Uterus (tissue), 4 donors: Measurements from ENCODE around the gene CST5. TPM values are rescaled to one million over a fixed set of nuclear protein-coding genes. Genes with fewer than 3 reads are reported as not detected.

Experiments
- DNase-seq, 2 donors: peaks; one replicate each; pipeline ENCODE4 v3.0.0-alpha.2; 2019 to 2020
- H3K27ac ChIP-seq, 2 donors: fragments of 200-600 bp; sonication (generic); 1 replicate in 1 of 2; 2 replicates in 1 of 2; pipeline ENCODE4 v1.5.1; 2016 to 2018
- H3K27me3 ChIP-seq, 2 donors: fragments of 200-600 bp; sonication (generic); one replicate each; pipeline ENCODE4 v1.5.1; 2018 to 2019; ENCODE audit warnings: control low read depth in 1 of 2
- H3K36me3 ChIP-seq, 2 donors: fragments of 200-600 bp; sonication (generic); one replicate each; pipeline ENCODE4 v1.5.1; 2019; ENCODE audit warnings: control low read depth in 1 of 2
- H3K4me1 ChIP-seq, 2 donors: fragments of 200-600 bp; sonication (generic); one replicate each; pipeline ENCODE4 v1.5.1; 2018 to 2019; ENCODE audit warnings: control low read depth in 1 of 2
- H3K4me3 ChIP-seq, 2 donors: fragments of 200-600 bp; sonication (generic); 1 replicate in 1 of 2; 2 replicates in 1 of 2; pipeline ENCODE4 v1.5.1; 2018 to 2019; ENCODE audit warnings: mild to moderate bottlenecking in 1 of 2
- H3K9me3 ChIP-seq, 2 donors: fragments of 200-600 bp; sonication (generic); one replicate each; pipeline ENCODE4 v1.5.1; 2019; ENCODE audit warnings: control low read depth in 1 of 2
- POLR2A ChIP-seq, 2 donors: fragments of 450-650 bp; IDR thresholded peaks; one replicate each; pipeline ENCODE4 v1.6.1; 2016; ENCODE audit warnings: antibody characterized with exemption in 2 of 2, mild to moderate bottlenecking in 1 of 2, moderate library complexity in 1 of 2
- intact Hi-C: fragments of 100-400 bp; cut with DNase I; formaldehyde crosslinking; loops from one replicate; pipeline ENCODE4 v1.15.1; 2023; ENCODE audit warnings: low total_unique reads
- total RNA-seq, 4 donors: library from RNA; depleted of rRNA in 3 of 4; stranded (reverse); fragments of >200 nt in 3 of 4; gene quantifications; one replicate each; pipeline versions ENCODE4 v1.1.0 to v1.2.4, GENCODE V29; 2014 to 2023
- TF ChIP-seq, protein P1 (sequence below), 4 experiments: fragments of 200-600 bp in 2 of 4; fragments of 450-650 bp in 2 of 4; sonication (generic) in 2 of 4; IDR thresholded peaks; one replicate each; pipeline ENCODE4 v1.5.1; 2016 to 2019; ENCODE audit warnings: antibody characterized with exemption in 4 of 4, mild to moderate bottlenecking in 2 of 4, moderate library complexity in 1 of 4
- donor health status: DM: yes; HTN: yes; CAD: no.

CST5 gene
- total RNA-seq, 4 donors from 2014 or later, result not detected

DNA sequence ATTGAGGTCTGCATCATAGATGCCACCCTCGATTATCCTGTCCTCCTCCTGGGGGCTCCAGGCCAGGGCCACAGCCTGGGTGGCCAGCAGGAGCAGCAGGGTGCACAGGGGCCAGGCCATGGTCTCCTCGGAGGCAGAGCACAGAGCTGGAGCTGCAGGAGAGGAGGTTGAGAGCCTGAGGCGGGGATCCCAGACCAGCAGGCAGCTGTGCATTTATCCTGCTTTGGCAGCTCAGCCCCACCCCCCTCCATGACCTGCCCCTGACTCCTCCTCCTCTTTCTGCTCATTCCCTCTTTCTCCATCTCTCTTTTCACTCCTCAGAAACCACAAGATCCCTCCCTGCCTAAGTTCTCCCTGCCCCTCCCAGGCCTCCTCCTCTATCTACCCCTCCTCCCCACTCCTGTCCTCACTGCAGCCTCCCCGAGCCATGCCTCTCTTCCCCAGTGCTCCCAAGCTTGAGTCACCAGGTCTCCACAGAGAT, 53.0 kb downstream of the CST5 start, which contains the start of gene CST2:
Gene CST2, minus strand, starts transcription at position 189 of the 481 bp plus-strand sequence. Its CDS starts 69 bp downstream, at position 120.
- no peak within 1 kb of the TSS for H3K27ac ChIP-seq
- H3K9me3 ChIP-seq, result no peaks in the 10 kb centered on the region
- H3K4me3 ChIP-seq, result no peak within 1 kb of the TSS
- intact Hi-C loops, result no loop called here
- no peaks in the 10 kb centered on the region for H3K36me3 ChIP-seq
- no peak for DNase-seq
- no peak for TF ChIP-seq POLR2A (IDR thresholded peaks at IDR 0.05)
- TF ChIP-seq, protein P1, sequence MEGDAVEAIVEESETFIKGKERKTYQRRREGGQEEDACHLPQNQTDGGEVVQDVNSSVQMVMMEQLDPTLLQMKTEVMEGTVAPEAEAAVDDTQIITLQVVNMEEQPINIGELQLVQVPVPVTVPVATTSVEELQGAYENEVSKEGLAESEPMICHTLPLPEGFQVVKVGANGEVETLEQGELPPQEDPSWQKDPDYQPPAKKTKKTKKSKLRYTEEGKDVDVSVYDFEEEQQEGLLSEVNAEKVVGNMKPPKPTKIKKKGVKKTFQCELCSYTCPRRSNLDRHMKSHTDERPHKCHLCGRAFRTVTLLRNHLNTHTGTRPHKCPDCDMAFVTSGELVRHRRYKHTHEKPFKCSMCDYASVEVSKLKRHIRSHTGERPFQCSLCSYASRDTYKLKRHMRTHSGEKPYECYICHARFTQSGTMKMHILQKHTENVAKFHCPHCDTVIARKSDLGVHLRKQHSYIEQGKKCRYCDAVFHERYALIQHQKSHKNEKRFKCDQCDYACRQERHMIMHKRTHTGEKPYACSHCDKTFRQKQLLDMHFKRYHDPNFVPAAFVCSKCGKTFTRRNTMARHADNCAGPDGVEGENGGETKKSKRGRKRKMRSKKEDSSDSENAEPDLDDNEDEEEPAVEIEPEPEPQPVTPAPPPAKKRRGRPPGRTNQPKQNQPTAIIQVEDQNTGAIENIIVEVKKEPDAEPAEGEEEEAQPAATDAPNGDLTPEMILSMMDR (IDR thresholded peaks at IDR 0.05), result no peak
- no peaks in the 10 kb centered on the region for H3K27me3 ChIP-seq
- no peaks in the 10 kb centered on the region for H3K4me1 ChIP-seq

Other genes starting within 250 kb of the CST5 start
- 1,000 to 10,000 TPM in 1 of 4 donors, 100 to 1,000 TPM in 3; 205 to 1,148 (median 624) TPM for gene CST3, start 241.8 kb downstream of the CST5 start, total RNA-seq
- not detected for gene CST4, start 190.7 kb downstream of the CST5 start, total RNA-seq
- not detected for gene CST1, start 128.8 kb downstream of the CST5 start, total RNA-seq
- gene CST2, start 53.0 kb downstream of the CST5 start, total RNA-seq, result not detected
- gene GGTLC1, start 109.0 kb upstream of the CST5 start, total RNA-seq, result not detected